Measurements from ENCODE around the gene NELL1. TPM values are rescaled to one million over a fixed set of nuclear protein-coding genes. Genes with fewer than 3 reads are reported as not detected.

NELL1 gene
- total RNA-seq, 1 experiment from 2014 or later = not detected

- no peak for DNase-seq (ENCODE audit: low spot score)
Observed at GRCh38 chr11:20964985-20965384, 295.6 kb downstream of the NELL1 start.

GRCh38 chr11:20966489-20966888 is 297.1 kb downstream of the NELL1 start:
- no peak for DNase-seq (ENCODE audit: low spot score)

- no peak for DNase-seq (ENCODE audit: low spot score)
Observed at GRCh38 chr11:20973940-20974559, 304.7 kb downstream of the NELL1 start.

GRCh38 chr11:20980736-20981135 is 311.4 kb downstream of the NELL1 start:
- DNase-seq (ENCODE audit: low spot score) = no peak

- no peak for DNase-seq (ENCODE audit: low spot score)
Observed at GRCh38 chr11:20990447-20990846, 321.1 kb downstream of the NELL1 start.

- DNase-seq (ENCODE audit: low spot score) = no peak
Observed at GRCh38 chr11:20991471-20991870, 322.1 kb downstream of the NELL1 start.

GRCh38 chr11:21007297-21007696 is 337.9 kb downstream of the NELL1 start:
- DNase-seq (ENCODE audit: low spot score) = no peak

- no peak for DNase-seq (ENCODE audit: low spot score)
Observed at GRCh38 chr11:21018248-21018647, 348.9 kb downstream of the NELL1 start.

GRCh38 chr11:21026685-21027084 is 357.3 kb downstream of the NELL1 start:
- DNase-seq (ENCODE audit: low spot score) = no peak

GRCh38 chr11:21037850-21038249 is 368.5 kb downstream of the NELL1 start:
- DNase-seq (ENCODE audit: low spot score) = no peak

- DNase-seq (ENCODE audit: low spot score) = no peak
Observed at GRCh38 chr11:21038801-21039200, 369.4 kb downstream of the NELL1 start.

- DNase-seq (ENCODE audit: low spot score) = no peak
Observed at GRCh38 chr11:21040630-21041029, 371.2 kb downstream of the NELL1 start.

- DNase-seq (ENCODE audit: low spot score) = no peak
Observed at GRCh38 chr11:21048626-21049025, 379.2 kb downstream of the NELL1 start.

- no peak for DNase-seq (ENCODE audit: low spot score)
Observed at GRCh38 chr11:21053466-21053865, 384.1 kb downstream of the NELL1 start.

- no peak for DNase-seq (ENCODE audit: low spot score)
Observed at GRCh38 chr11:21056644-21057043, 387.3 kb downstream of the NELL1 start.

- no peak for DNase-seq (ENCODE audit: low spot score)
Observed at GRCh38 chr11:21059879-21060278, 390.5 kb downstream of the NELL1 start.

GRCh38 chr11:21066030-21066429 is 396.6 kb downstream of the NELL1 start:
- no peak for DNase-seq (ENCODE audit: low spot score)

- no peak for DNase-seq (ENCODE audit: low spot score)
Observed at GRCh38 chr11:21068886-21069285, 399.5 kb downstream of the NELL1 start.

- no peak for DNase-seq (ENCODE audit: low spot score)
Observed at GRCh38 chr11:21069909-21070308, 400.5 kb downstream of the NELL1 start.

- DNase-seq (ENCODE audit: low spot score) = no peak
Observed at GRCh38 chr11:21072558-21072957, 403.2 kb downstream of the NELL1 start.

- DNase-seq (ENCODE audit: low spot score) = no peak
Observed at GRCh38 chr11:21082853-21083252, 413.5 kb downstream of the NELL1 start.

GRCh38 chr11:21088930-21089329 is 419.5 kb downstream of the NELL1 start:
- DNase-seq (ENCODE audit: low spot score) = no peak

GRCh38 chr11:21104641-21105040 is 435.3 kb downstream of the NELL1 start:
- DNase-seq (ENCODE audit: low spot score) = no peak
